Panc1 (cell line): ENCODE results near the gene UBE3B. TPM values are rescaled to one million over a fixed set of nuclear protein-coding genes. Genes with fewer than 3 reads are reported as not detected.

Source experiments
- ATAC-seq: fragments of 200-7000 bp; cut with Tn5 transposase; 2 replicates; pipeline ENCODE4 v1.9.1; 2020; ENCODE audit warnings: mild to moderate bottlenecking, moderate library complexity
- BruUV-seq: library from RNA; stranded (reverse); fragments of 400-500 nt; replicated peaks from 2 replicates; lab custom pipeline; 2021; lab: Mats Ljungman, UMichigan
- CTCF ChIA-PET: fragments of 300-600 bp; sonication (Branson Sonifier 250); formaldehyde crosslinking; loops from one replicate; lab custom pipeline; 2022; ENCODE audit warnings: antibody characterized with exemption; lab: Charles Lee
- POLR2A ChIA-PET: fragments of 300-600 bp; sonication (Branson Sonifier 250); formaldehyde crosslinking; loops from one replicate; lab custom pipeline; 2022; ENCODE audit warnings: antibody characterized with exemption; lab: Charles Lee
- DNase-seq: peaks from one replicate; pipeline ENCODE4 v3.0.0-alpha.2; 2010; ENCODE audit warnings: low read depth, low spot score
- H3K27ac ChIP-seq: 2 replicates; pipeline ENCODE4 v1.5.1; 2011; ENCODE audit warnings: mild to moderate bottlenecking, low read length, inconsistent platforms
- H3K27me3 ChIP-seq: fragments of 200-500 bp; sonication (Bioruptor generic); 2 replicates; pipeline ENCODE4 v1.6.0; 2014; ENCODE audit warnings: low read length, inconsistent platforms; ENCODE audit not compliant: control insufficient read depth, insufficient read depth
- H3K36me3 ChIP-seq: fragments of 200-500 bp; sonication (Bioruptor generic); 2 replicates; pipeline ENCODE4 v1.5.1; 2014; ENCODE audit warnings: inconsistent platforms, mild to moderate bottlenecking, low read length, moderate library complexity; ENCODE audit not compliant: control insufficient read depth, insufficient read depth
- H3K4me1 ChIP-seq: 2 replicates; pipeline ENCODE4 v1.5.1; 2011; ENCODE audit warnings: inconsistent platforms, mild to moderate bottlenecking, low read length, moderate library complexity; ENCODE audit not compliant: control insufficient read depth, insufficient read depth
- H3K4me3 ChIP-seq, 2 experiments: 2 replicates each; pipeline ENCODE4 v1.5.1; 2011 to 2012; ENCODE audit warnings: low read depth in 2 of 2, low read length in 2 of 2, mild to moderate bottlenecking in 2 of 2, inconsistent platforms in 1 of 2, moderate library complexity in 1 of 2
- H3K9me3 ChIP-seq: fragments of 200-500 bp; sonication (Bioruptor generic); 2 replicates; pipeline ENCODE4 v1.5.1; 2014; ENCODE audit warnings: low read depth, mild to moderate bottlenecking, inconsistent platforms, low read length, moderate library complexity; ENCODE audit not compliant: control insufficient read depth, insufficient read depth
- POLR2AphosphoS5 ChIP-seq: IDR thresholded peaks from 2 replicates; pipeline ENCODE4 v1.6.1; 2012; ENCODE audit warnings: mild to moderate bottlenecking, low read depth, low read length, moderate library complexity
- SIN3A ChIP-seq: IDR thresholded peaks from 2 replicates; pipeline ENCODE4 v1.6.1; 2012; ENCODE audit warnings: low read depth, mild to moderate bottlenecking, low read length, moderate library complexity, borderline replicate concordance; ENCODE audit not compliant: insufficient read depth
- TCF7L2 ChIP-seq: IDR thresholded peaks from 2 replicates; pipeline ENCODE4 v1.6.1; 2011; ENCODE audit warnings: mild to moderate bottlenecking, low read depth, low read length, inconsistent platforms
- in situ Hi-C: cut with HindIII; loops from 2 replicates; pipeline ENCODE4 v1.10.0; 2016; ENCODE audit warnings: low sequenced_read_pairs, low pct_unique_long_range_greater_than_20kb
- intact Hi-C: fragments of 100-400 bp; cut with micrococcal nuclease; formaldehyde crosslinking; loops from one replicate; pipeline ENCODE4 v1.10.0; 2022; ENCODE audit not compliant: unreplicated experiment
- total RNA-seq: library from RNA; stranded (reverse); gene quantifications from one replicate; pipeline ENCODE4 v1.2.1, GENCODE V29; 2021; ENCODE audit not compliant: unreplicated experiment
- TF ChIP-seq, protein P1 (sequence below): fragments of 450-650 bp; IDR thresholded peaks from 2 replicates; pipeline ENCODE4 v1.5.1; 2017; ENCODE audit warnings: mild to moderate bottlenecking
- TF ChIP-seq, protein P2 (sequence below), 2 experiments: IDR thresholded peaks; 2 replicates each; pipeline ENCODE4 v1.6.1; 2011 to 2012; ENCODE audit warnings: low read depth in 2 of 2, control low read depth in 1 of 2, low read length in 1 of 2, mild to moderate bottlenecking in 1 of 2, moderate library complexity in 1 of 2; ENCODE audit not compliant: insufficient read depth in 1 of 2

Gene UBE3B
- total RNA-seq, 1 experiment from 2014 or later, result 38.9 TPM

DNA sequence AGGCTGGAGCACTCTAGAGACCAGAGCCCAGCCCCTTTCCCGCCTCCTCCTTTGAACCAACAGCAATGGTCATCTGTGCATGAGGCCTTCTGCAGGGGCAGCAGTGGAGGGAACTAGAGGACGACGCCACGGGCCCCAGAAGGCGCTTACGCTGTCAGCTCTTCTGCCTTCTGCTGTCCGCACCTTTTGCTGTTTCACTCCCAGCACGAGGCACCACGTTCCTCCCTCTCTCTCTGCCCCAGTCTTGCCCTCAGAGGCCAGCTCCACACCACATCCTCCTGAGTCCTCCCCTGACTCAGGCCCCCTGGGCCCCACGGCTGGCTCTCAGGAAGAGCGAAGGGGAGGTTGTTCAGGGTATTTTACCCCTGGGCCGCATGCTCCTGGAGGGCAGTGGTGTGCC lies 80.4 kb downstream of the UBE3B start:
- in situ Hi-C loops (no loop called here), intact Hi-C loops (no loop called here)
- H3K27me3 ChIP-seq, result no peaks in the 10 kb centered on the region
- H3K9me3 ChIP-seq, result no peaks in the 10 kb centered on the region
- CTCF ChIA-PET, result no interaction called here
- H3K36me3 ChIP-seq, result no peaks in the 10 kb centered on the region
- no peak for DNase-seq
- no peaks in the 10 kb centered on the region for H3K4me1 ChIP-seq
- H3K4me3 ChIP-seq, result no peak overlapping the region
- TF ChIP-seq, protein P1, sequence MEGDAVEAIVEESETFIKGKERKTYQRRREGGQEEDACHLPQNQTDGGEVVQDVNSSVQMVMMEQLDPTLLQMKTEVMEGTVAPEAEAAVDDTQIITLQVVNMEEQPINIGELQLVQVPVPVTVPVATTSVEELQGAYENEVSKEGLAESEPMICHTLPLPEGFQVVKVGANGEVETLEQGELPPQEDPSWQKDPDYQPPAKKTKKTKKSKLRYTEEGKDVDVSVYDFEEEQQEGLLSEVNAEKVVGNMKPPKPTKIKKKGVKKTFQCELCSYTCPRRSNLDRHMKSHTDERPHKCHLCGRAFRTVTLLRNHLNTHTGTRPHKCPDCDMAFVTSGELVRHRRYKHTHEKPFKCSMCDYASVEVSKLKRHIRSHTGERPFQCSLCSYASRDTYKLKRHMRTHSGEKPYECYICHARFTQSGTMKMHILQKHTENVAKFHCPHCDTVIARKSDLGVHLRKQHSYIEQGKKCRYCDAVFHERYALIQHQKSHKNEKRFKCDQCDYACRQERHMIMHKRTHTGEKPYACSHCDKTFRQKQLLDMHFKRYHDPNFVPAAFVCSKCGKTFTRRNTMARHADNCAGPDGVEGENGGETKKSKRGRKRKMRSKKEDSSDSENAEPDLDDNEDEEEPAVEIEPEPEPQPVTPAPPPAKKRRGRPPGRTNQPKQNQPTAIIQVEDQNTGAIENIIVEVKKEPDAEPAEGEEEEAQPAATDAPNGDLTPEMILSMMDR, result no peak
- TF ChIP-seq SIN3A (no peak), TCF7L2 (no peak), POLR2AphosphoS5 (no peak)
- TF ChIP-seq, protein P2, sequence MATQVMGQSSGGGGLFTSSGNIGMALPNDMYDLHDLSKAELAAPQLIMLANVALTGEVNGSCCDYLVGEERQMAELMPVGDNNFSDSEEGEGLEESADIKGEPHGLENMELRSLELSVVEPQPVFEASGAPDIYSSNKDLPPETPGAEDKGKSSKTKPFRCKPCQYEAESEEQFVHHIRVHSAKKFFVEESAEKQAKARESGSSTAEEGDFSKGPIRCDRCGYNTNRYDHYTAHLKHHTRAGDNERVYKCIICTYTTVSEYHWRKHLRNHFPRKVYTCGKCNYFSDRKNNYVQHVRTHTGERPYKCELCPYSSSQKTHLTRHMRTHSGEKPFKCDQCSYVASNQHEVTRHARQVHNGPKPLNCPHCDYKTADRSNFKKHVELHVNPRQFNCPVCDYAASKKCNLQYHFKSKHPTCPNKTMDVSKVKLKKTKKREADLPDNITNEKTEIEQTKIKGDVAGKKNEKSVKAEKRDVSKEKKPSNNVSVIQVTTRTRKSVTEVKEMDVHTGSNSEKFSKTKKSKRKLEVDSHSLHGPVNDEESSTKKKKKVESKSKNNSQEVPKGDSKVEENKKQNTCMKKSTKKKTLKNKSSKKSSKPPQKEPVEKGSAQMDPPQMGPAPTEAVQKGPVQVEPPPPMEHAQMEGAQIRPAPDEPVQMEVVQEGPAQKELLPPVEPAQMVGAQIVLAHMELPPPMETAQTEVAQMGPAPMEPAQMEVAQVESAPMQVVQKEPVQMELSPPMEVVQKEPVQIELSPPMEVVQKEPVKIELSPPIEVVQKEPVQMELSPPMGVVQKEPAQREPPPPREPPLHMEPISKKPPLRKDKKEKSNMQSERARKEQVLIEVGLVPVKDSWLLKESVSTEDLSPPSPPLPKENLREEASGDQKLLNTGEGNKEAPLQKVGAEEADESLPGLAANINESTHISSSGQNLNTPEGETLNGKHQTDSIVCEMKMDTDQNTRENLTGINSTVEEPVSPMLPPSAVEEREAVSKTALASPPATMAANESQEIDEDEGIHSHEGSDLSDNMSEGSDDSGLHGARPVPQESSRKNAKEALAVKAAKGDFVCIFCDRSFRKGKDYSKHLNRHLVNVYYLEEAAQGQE (IDR thresholded peaks at IDR 0.05; ENCODE audit: insufficient read depth in 1 of 2, low read depth in 2 of 2, low read length in 1 of 2), result no peak
- H3K27ac ChIP-seq, result no peak overlapping the region
- POLR2A ChIA-PET, result no interaction called here
- no peak for ATAC-seq
- BruUV-seq, result no TSS peak

DNA sequence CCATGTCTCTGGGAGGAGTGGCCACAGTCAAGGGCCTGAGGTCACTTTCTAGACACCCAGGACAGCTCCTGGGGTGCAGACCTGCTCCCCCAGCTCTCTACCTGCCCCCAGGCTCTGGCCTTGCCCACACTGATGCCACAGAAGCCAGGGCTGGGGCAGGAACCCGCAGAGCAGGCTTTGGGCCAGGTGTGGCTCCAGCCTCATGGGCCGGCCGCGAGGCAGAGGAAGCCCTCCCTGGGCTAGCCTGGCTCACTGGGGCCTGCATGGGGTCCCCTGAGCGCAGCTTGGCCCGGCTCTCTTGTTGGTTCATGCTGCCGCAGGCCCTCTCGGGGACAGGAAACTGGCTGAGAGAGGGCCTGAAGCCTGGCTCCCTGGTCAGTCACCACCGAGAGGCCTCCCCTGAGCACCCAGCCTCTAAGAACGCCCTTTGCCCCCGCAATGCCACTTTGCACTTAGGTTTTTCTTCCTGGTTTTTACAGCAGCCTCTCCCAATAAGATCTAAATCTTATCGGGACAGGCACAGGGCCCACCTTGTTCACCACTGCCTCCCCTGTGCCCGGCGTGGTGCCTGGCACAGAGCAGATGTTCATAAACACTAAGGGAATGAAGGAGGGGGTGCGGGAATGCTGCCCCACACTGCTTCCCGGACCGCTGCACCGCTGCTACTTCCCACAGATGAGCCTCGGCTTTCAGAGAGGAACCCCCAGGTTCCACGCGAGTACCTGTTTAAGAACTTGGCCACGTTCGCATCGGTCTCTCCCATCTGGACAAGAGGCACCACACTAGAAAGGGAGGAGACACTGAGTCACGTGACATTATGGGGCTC lies 81.2 kb downstream of the UBE3B start:
- no peak overlapping the region for H3K27ac ChIP-seq
- H3K27me3 ChIP-seq, result no peaks in the 10 kb centered on the region
- no peaks in the 10 kb centered on the region for H3K4me1 ChIP-seq
- ChIA-PET POLR2A (no interaction called here), CTCF (no interaction called here)
- ATAC-seq, result no peak
- BruUV-seq, result no TSS peak
- DNase-seq, result no peak
- TF ChIP-seq SIN3A (no peak), POLR2AphosphoS5 (no peak), TCF7L2 (no peak)
- TF ChIP-seq, protein P1, result no peak
- TF ChIP-seq, protein P2 (IDR thresholded peaks at IDR 0.05; ENCODE audit: insufficient read depth in 1 of 2, low read depth in 2 of 2, low read length in 1 of 2), result no peak
- H3K9me3 ChIP-seq, result no peaks in the 10 kb centered on the region
- no peak overlapping the region for H3K4me3 ChIP-seq
- intact Hi-C loops (no loop called here), in situ Hi-C loops (no loop called here)
- no peaks in the 10 kb centered on the region for H3K36me3 ChIP-seq
